WI38 (cell line): ENCODE data around the gene NIPSNAP2.

ENCODE experiments used
- H3K4me3 ChIP-seq: 2 replicates; pipeline ENCODE4 v1.5.1; 2011; ENCODE audit warnings: low read depth, mild to moderate bottlenecking, control low read depth, low read length
- CTCF ChIP-seq: IDR thresholded peaks from 2 replicates; pipeline ENCODE4 v1.5.1; 2012; ENCODE audit warnings: low read depth, mild to moderate bottlenecking, control low read depth, low read length

NIPSNAP2 gene

GRCh38 chr7:55977831-55978230 is 13.4 kb downstream of the NIPSNAP2 start:
- H3K4me3 ChIP-seq: no peak overlapping the region
- no peak for TF ChIP-seq CTCF

- TF ChIP-seq CTCF: no peak
- no peak overlapping the region for H3K4me3 ChIP-seq
These were observed 15.9 kb downstream of the NIPSNAP2 start for GRCh38 chr7:55980266-55980665.

- TF ChIP-seq CTCF: no peak
- H3K4me3 ChIP-seq: no peak overlapping the region
These were observed 19.2 kb downstream of the NIPSNAP2 start for GRCh38 chr7:55983537-55983936.

GRCh38 chr7:55992346-55992745 is 28.0 kb downstream of the NIPSNAP2 start:
- TF ChIP-seq CTCF: no peak
- H3K4me3 ChIP-seq: no peak overlapping the region

- no peak for TF ChIP-seq CTCF
- H3K4me3 ChIP-seq: no peak overlapping the region
These were observed 32.6 kb downstream of the NIPSNAP2 start for GRCh38 chr7:55996856-55997500.

- no peak for TF ChIP-seq CTCF
- no peak overlapping the region for H3K4me3 ChIP-seq
These were observed 39.4 kb downstream of the NIPSNAP2 start for GRCh38 chr7:56003749-56004148.

- H3K4me3 ChIP-seq: no peak overlapping the region
- TF ChIP-seq CTCF: no peak
These were observed 42.8 kb downstream of the NIPSNAP2 start for GRCh38 chr7:56007167-56007652.
